GM21576 (cell line): ENCODE data around the gene PPP4R3A.
"Not testable (repeated sequence)": the region's sequence is repeated elsewhere in the genome, so short reads cannot be mapped to it uniquely, and the experiment has no call there.

ENCODE experiments used
- ATAC-seq: cut with Tn5 transposase; IDR thresholded peaks from one replicate; pipeline ENCODE4 v1.9.1; 2021; ENCODE audit warnings: mild to moderate bottlenecking, moderate library complexity; ENCODE audit not compliant: unreplicated experiment

The PPP4R3A gene

DNA sequence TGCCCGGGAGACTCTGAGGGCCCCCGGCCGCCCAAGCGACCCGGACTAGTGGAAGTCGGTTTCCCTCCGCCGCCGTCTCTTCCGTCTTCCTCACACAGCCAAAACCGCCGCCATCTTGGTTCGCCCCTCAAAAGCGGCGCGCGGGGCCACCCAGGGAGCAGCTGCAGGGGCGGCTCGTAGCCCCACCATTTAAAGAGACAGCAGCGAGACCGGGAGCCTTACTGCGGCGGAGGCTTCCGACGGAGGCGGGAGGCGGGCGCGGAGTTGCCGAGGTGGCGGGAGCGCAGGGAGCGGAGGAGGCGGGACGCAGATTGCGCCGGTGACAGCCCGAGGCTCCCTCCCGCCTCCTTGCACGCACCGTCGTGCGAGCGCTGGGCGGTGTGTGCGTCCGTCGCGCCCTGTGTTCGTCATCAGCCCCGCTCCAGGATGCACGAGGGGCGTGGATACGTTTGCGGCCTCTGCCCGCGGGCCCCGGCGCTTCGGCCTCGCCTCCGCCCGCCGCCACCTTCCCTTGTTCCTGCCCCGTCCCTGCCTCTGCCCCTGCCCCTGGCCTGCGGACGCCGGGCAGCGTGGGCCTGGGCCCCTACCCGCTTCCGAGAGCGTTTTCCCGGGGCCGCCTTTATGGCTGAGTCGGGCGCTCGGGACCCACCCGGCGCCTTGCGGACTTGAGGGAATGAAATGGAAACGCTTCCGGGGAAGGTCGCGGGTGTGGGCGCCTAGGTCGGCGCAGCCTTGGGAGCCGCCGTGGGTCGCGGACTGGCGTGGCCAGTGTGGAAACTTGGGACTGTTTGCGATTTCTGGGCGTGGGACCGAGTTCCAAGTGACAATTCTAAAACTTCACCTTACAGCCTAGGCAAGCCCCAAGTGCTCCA, at the start of gene PPP4R3A:
Gene PPP4R3A (minus strand): TSS at position 140 of the 872 bp plus-strand sequence. CDS start 663 bp downstream, outside the sequence.
- ATAC-seq = peak; percentile 81

- no peak for ATAC-seq
These were observed 45.4 kb upstream of the PPP4R3A start for GRCh38 chr14:91555531-91555930.

GRCh38 chr14:91554535-91555332, 44.6 kb upstream of the PPP4R3A start:
- ATAC-seq = no peak

- ATAC-seq = no peak
These were observed 38.0 kb upstream of the PPP4R3A start for GRCh38 chr14:91548108-91548507.

DNA sequence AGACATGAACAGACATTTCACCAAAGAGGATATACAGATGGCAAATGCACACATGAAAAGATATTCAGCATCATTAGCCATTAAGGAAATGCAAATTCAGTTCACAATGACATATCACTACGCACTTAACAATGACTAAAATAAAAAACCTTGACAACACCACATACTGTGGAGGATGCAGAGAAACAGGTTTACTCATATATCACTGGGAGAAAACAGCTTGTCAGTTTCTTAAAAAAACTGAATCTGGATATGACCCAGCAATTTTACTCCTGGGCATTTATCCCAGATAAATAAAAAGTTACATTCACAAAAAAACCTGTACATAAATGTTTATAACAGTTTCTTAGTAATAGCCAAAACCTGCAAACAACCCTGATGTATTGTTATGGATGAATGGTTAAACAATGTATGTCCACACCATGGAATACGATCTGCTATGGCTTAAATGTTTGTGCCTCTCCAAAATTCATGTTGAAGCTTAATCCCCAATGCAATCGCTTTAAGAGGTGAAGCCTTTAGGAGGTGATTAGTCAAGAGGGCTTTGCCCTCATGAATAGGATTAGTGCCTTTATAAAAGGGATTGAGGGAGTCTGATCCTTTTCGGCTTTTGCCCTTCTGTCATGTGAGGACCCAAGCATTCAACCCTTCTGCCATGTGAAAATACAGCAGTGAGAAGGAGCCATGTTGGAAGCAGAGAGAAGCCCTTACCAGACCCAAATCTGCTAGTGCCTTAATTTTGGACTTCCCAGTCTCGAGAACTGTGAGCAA, 36.0 kb upstream of the PPP4R3A start:
- no peak for ATAC-seq

DNA sequence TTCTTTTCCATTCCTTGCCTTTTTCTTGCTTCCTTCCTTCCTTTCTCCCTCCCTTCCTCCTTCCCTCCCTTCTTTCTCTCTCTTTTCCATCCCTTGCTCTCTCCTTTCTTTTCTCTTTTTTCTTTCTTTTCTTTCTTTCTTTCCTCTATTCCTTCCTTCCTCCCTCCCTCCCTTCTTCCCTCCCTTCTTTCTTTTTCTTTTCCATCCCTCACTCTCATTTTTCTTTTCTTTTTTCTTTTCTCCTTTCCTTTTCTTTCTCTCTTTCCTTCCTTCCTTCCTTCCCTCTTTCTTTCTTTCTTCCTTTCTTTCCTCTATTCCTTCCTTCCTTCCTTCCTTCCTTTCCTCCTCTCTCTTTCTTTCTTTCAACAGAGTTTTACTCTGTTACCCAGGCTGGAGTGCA, 35.1 kb upstream of the PPP4R3A start:
- no peak for ATAC-seq

- no peak for ATAC-seq
These were observed 26.2 kb upstream of the PPP4R3A start for GRCh38 chr14:91536327-91536726.

DNA sequence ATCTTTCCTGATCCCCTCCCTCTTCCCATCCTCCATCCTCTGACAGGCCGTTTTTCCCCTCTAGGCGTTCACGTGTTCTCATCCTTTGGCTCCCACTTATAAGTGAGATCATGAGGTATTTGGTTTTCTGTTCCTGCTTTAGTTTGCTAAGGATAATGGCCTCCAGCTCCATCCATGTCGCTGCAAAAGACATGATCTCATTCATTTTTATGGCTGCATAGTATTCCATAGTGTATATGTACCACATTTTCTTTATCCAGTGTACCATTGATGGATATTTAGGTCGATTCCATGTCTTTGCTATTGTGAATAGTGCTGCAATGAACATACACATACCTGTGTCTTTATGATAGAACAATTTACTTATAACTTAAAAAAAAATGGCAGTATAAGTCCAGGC, 23.9 kb upstream of the PPP4R3A start:
- ATAC-seq = not testable (repeated sequence)

GRCh38 chr14:91533623-91534022, 23.5 kb upstream of the PPP4R3A start:
- ATAC-seq = no peak

GRCh38 chr14:91523972-91524371, 13.9 kb upstream of the PPP4R3A start:
- no peak for ATAC-seq

GRCh38 chr14:91521061-91521640, 11.0 kb upstream of the PPP4R3A start:
- ATAC-seq = no peak

DNA sequence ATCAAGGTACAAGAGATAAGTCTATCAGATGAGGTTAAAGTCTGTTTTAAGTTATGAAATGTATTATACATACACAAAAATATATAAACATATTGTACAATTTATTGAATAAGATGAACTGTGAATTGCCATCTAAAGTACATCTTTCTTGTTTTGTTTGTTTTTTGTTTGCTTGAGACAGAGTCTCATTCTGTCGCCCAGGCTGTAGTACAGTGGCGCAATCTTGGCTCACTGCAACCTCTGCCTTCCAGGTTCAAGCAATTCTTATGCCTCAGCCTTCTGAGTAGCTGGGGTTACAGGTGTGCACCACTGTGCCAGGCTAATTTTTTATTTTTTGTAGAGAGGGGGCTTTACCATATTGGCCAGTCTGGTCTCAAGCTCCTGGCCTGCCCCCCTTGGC, 10.0 kb upstream of the PPP4R3A start:
- no peak for ATAC-seq

DNA sequence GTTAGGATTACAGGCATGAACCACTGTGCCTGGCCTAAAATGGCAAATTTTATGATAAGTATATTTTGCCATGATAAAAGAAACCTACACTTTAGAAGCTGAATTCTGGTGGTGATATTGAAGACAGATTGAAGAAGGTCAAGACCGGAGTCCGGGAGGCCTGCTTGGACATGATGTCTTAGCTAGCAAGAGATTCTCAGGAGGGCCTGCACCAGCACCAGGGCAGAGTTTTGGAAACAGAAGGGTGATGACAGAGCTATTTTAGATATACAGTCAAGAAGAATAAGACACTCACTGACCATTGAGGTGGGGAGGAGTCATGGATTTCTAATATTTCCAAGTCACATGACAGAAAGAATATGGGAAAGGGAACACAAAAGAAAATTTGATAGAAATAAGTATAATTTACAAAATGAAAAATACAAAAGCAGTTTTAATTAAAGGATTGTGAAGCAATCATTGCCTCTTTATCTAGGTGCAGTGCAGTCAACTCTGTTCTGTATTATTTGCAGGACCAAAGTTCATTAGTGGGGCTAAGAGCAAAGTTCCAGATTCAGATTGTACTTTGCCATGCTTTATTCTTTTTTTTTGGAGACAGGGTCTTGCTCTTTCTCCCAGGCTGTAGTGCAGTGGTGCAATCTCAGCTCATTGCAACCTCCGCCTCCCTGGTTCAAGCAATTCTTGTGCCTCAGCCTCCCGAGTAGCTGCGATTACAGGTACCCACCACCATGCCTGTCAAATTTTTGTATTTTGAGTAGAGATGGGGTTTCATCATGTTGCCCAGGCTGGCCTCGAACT, 9.3 kb upstream of the PPP4R3A start:
- no peak for ATAC-seq

DNA sequence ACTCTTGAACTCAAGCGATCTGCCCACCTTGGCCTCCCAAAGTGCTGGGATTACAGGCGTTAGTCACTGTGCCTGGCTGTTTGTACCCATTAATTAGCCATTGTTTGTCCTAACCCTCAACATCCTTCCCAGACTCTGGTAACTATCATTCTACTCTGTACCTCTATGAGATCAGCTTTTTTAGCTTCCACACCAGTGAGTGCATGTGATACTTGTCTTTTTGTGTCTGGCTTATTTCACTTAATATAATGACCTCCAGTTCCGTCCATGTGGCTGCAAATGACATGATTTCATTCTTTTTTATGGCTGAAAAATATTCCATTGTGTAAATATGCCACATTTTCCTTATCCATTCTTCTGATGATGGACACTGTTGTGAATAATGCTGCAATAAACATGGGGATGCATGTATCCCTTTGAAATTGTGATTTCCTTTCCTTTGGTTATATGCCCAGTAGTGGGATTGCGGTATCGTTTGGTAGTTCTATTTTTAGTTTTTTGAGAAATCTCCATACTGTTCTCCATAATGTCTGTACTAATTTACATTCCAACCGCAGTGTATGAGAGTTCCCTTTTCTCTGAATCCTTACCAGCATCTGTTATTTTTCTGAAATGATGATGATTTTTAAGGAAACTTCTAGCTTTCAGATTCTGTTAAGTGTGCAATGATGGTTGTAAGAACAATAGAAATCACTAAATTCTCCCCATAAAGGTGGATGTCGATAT, 6.7 kb upstream of the PPP4R3A start:
- ATAC-seq = no peak

DNA sequence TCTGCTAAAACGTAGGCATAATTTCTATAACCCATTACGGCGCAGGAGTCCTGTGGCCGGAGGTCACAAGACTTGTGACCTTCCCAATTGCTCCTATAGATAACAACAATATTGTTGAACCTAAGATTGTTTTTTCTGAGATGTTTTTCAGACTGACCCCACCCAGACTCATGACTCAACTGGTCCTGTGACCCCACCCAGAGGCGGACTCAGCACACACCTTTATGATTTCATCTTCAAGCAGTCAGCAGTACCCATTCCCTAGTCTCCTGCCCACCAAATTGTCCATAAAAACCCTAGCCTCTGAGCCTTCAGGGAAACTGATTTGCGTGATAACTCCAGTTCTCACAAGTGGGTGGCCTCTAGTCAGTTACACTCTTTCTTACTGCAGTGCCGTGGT, 5.9 kb upstream of the PPP4R3A start:
- no peak for ATAC-seq

GRCh38 chr14:91511043-91511383, 903 bp upstream of the PPP4R3A start:
- ATAC-seq = no peak

DNA sequence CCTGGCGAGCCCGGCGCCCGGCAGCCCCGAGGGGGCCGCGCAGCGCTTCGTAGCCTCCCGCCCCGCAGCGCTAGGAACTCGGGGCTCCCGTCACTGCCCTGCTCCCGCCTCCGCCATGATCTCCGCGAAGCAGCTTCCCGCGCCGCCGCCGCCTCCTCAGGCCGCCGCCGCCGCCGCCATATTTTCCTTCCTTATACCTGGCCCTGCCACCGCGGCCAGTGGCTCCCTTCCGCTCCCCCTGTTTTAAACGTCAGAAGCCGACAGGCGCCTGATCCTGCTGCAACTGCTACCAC, 286 bp downstream of the PPP4R3A start:
- peak; percentile 20 for ATAC-seq

DNA sequence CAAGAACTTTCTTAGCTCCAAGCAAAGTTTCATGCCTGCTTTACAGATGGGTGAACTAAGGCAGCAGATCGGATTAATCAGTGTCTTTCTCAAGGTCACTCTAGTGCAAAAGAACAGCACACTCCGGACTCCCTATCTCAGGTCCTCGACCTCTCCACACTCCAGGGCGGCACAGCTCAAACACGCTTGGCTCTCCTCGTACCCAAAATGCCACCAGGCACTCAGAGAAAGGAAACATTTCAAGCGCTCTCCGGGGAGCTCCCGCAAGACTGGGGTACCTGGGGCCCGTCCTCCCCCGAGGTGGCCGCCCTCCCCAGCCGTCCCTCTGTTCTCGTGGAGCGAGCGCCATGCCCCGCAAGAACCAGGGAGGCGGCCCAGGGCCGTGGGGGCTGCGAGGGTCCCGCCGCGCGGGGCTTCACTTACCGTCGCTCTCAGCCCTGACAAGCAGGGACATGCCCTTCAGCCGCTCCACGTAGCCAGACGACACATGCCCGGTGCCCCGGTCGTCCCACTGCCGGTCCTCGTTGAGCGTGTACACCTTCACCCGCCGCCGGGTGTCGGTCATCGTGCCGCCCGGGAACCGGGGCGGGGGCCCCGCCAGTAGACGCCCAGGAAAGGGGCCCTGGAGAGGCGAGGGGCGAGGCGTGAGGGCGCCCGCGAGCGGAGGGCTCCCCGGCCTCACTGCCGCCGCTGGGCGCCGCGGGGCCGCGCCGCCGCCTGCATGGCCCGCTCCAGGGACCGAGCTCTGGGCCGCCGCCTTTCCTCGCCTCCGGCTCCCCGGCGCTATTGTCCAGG, 830 bp downstream of the PPP4R3A start:
- peak; percentile 9 for ATAC-seq

DNA sequence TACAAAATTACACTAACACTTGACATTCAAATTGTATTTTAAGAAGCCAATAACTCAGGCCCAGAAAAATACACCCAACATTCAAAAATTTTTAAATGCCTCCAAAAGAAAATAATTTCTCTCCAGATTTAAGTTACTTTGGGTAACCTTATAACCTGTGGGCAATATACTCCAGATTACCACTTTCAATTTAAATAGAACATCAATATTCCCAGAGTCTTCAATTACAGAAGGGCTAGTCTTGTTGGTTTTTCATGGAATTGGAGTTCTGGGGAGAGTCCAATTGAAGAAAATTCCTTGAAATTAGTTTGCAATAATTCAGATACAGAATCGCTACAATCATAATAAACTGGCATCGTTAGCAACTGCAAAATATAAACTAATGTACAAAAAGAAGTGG, 2.0 kb downstream of the PPP4R3A start:
- no peak for ATAC-seq
